Stimulated activated CD8-positive, alpha-beta memory T cell treated with anti-CD3 and anti-CD28 coated beads, Interleukin-4, amount 100 ng/mL, for 48 hours (primary cell): ENCODE data around the gene NOSTRIN.
"Not testable (repeated sequence)": the region's sequence is repeated elsewhere in the genome, so short reads cannot be mapped to it uniquely, and the experiment has no call there.

Source experiments
- DNase-seq: peaks from one replicate; pipeline ENCODE4 v3.0.0-alpha.2; 2020

The NOSTRIN gene

DNA sequence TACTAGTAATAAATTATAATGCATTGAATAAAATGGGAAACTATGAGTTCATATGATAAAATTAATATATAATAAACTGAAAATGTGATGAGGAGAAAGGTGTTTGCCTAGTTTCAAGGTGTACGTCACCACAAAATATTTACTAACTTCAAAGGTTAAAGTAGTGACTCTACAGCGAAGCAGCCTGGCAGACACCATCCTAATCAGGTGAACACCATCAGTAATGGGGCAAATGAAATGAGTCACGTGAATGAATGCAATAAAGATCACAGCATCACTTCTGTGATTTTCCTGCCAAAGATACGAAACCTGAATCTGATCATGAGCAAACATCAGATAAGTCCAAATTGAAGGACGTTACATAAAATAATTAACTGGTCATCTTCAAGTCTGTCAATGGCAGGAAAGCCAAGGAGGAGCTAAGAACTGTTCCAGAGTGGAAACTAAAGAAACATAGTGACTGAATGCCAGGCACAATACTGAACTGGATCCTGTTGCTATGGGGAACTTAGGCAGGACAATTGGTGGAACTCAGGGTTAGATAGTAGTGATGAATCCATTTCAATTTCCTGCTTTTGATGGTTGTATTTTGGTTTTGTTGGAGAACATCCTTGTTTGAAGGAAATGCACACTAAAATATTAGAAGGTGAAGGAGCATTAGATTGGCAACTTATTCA, 12.1 kb upstream of the NOSTRIN start:
- no peak for DNase-seq

DNA sequence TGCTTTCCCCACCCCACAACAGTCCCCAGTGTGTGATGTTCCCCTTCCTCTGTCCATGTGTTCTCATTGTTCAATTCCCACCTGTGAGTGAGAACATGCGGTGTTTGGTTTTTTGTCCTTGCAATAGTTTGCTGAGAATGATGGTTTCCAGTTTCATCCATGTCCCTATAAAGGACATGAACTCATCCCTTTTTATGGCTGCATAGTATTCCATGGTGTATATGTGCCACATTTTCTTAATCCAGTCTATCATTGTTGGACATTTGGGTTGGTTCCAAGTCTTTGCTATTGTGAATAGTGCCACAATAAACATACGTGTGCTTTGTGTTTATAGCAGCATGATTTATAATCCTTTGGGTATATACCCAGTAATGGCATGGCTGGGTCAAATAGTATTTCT, 11.3 kb upstream of the NOSTRIN start:
- not testable (repeated sequence) for DNase-seq

GRCh38 chr2:168793596-168793995, 8.8 kb upstream of the NOSTRIN start:
- DNase-seq: no peak

DNA sequence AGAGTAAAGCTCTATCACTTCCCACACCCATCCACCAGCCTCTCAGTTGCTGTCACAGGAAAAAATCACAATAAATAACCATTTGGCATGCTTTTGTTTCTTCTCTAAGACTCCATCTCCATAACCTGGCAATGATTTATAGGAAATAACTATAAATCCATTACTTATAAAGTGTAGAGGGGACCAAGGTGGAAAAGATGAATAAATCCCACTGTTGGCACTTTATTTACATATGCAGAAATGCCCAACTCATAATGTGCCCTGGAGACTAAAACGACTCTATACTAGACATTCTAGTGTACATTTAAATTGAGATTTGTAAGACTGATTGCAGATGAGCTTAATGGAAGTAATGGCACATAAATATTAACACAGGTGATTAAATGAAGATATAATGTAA, 7.5 kb upstream of the NOSTRIN start:
- no peak for DNase-seq

DNA sequence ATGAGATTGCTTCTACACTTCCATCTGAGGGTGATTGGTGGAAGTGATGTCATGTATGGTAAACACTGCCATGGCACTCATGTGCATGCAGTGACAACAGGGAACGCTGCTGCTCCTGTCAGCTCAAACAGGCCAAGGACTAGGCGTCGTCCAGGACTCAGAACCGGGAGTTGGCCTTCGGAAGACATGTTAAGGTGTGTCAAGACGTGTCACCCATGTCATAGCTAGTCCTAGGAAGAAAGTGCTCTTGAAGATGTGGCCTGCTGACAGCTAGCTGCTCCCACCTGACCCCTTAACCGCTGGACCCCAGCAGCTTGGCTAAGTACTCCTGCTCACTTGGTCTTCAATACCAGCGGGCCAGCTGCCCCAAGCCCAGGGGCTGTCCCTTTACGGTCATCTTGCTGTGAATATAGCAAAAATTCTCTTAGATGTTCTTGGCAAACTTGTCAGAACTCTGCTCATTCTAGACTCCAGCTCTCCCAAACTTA, 6.3 kb upstream of the NOSTRIN start:
- DNase-seq: no peak

GRCh38 chr2:168796583-168797285, 5.7 kb upstream of the NOSTRIN start:
- DNase-seq: no peak

DNA sequence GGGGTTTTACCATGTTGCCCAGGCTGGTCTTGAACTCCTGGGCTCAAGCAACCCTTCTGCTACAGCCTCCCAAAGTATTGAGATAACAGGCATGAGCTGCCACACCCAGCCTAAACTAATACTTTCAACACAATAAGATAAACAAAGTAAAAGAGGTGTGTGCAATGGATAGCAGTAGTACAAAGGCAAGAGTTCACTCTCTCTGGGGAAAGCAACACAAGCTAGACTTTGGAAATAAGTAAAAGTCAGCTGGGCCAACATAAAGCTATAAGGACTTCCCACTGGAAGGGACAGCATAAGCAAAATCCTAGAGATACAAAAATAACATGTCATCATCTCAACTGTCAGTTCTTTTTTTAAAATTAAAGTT, 5.2 kb upstream of the NOSTRIN start:
- no peak for DNase-seq

- DNase-seq: no peak
Measured at GRCh38 chr2:168798076-168798887, 4.2 kb upstream of the NOSTRIN start.

- DNase-seq: no peak
Measured at GRCh38 chr2:168798888-168799410, 3.5 kb upstream of the NOSTRIN start.

- no peak for DNase-seq
Measured at GRCh38 chr2:168801471-168801870, 966 bp upstream of the NOSTRIN start.

- no peak for DNase-seq
Measured at GRCh38 chr2:168802859-168803725, 655 bp downstream of the NOSTRIN start.

GRCh38 chr2:168804214-168804613, 1.8 kb downstream of the NOSTRIN start:
- DNase-seq: no peak

DNA sequence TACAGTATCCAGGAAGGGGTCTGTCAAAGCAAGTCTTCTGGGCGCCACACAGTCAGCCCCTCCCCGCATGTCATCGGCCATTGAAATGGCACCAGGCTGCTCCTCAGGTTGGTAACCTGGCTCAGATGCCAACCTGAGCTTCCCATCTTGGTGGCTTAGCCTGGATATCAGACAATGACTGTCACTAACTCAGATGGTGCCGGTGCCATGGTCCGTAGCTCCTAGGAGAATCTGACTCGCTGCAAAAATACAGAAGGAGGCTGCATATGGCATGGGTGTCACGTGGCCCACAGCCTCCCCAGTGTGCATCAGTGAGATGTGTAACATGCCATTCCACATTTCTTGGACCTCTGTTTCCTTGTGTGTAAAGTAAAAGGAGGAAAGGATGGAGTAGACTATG, 3.2 kb downstream of the NOSTRIN start:
- DNase-seq: no peak

GRCh38 chr2:168809537-168809936, 7.1 kb downstream of the NOSTRIN start:
- DNase-seq: no peak

- DNase-seq: no peak
Measured at GRCh38 chr2:168810235-168810634, 7.8 kb downstream of the NOSTRIN start.

- DNase-seq: no peak
Measured at GRCh38 chr2:168811696-168812095, 9.3 kb downstream of the NOSTRIN start.

GRCh38 chr2:168814046-168814445, 11.6 kb downstream of the NOSTRIN start:
- DNase-seq: no peak

GRCh38 chr2:168814939-168815907, 12.8 kb downstream of the NOSTRIN start:
- no peak for DNase-seq

GRCh38 chr2:168816369-168816768, 13.9 kb downstream of the NOSTRIN start:
- no peak for DNase-seq

GRCh38 chr2:168819050-168819715, 16.7 kb downstream of the NOSTRIN start:
- no peak for DNase-seq
